GM12878 (cell line): Measurements from ENCODE around the gene RFC1. TPM values are rescaled to one million over a fixed set of nuclear protein-coding genes. Genes with fewer than 3 reads are reported as not detected.
"Not testable (repeated sequence)": the region's sequence is repeated elsewhere in the genome, so short reads cannot be mapped to it uniquely, and the experiment has no call there.

Experiments
- ATAC-seq: fragments of 200-7000 bp; cut with Tn5 transposase; 3 replicates; pipeline ENCODE4 v1.9.1; 2020; ENCODE audit warnings: mild to moderate bottlenecking, moderate library complexity
- BruUV-seq: library from RNA; stranded (reverse); fragments of 400-500 nt; replicated peaks from 2 replicates; lab custom pipeline; 2021; lab: Mats Ljungman, UMichigan
- CTCF ChIA-PET: fragments of 300-600 bp; sonication (Branson Sonifier 250); formaldehyde crosslinking; extraction: SDS; loops from one replicate; lab custom pipeline; 2021; ENCODE audit warnings: inconsistent platforms; lab: Yijun Ruan, JAX
- POLR2A ChIA-PET: fragments of 350-600 bp; formaldehyde crosslinking; extraction: SDS; loops from one replicate; lab custom pipeline; 2021; ENCODE audit warnings: inconsistent platforms; lab: Charles Lee
- RAD21 ChIA-PET: fragments of 300-600 bp; sonication (Branson Sonifier 250); formaldehyde crosslinking; loops from one replicate; lab custom pipeline; 2023; ENCODE audit warnings: antibody characterized with exemption; ENCODE audit not compliant: unreplicated experiment; lab: Charles Lee
- SMC1A ChIA-PET: fragments of 300-600 bp; sonication (Branson Sonifier 250); formaldehyde crosslinking; loops from one replicate; lab custom pipeline; 2023; ENCODE audit not compliant: unreplicated experiment, uncharacterized antibody; lab: Charles Lee
- DNase-seq: peaks from one replicate; pipeline ENCODE4 v3.0.0-alpha.2; 2011; ENCODE audit warnings: low read depth, low spot score
- FAIRE-seq: peaks from 3 replicates; lab custom pipeline; 2011; peaks lifted over from hg19 to GRCh38; lab: Jason Lieb, UNC
- H2AFZ ChIP-seq: 2 replicates; pipeline ENCODE4 v1.6.0; 2011; ENCODE audit warnings: low read depth, low read length, control low read depth; ENCODE audit not compliant: control insufficient read depth
- H3K27ac ChIP-seq: 2 replicates; pipeline ENCODE4 v1.5.1; 2011; ENCODE audit warnings: control low read depth; ENCODE audit not compliant: control insufficient read depth, insufficient read depth
- H3K27me3 ChIP-seq, 2 experiments: replicated peaks in 1 of 2; 2 replicates each; pipeline versions ENCODE4 v1.6.0 to v1.6.1; 2011; ENCODE audit warnings: low read length in 1 of 2; ENCODE audit not compliant: control insufficient read depth in 2 of 2, insufficient read depth in 2 of 2
- H3K36me3 ChIP-seq, 2 experiments: 2 replicates each; pipeline ENCODE4 v1.5.1; 2011; ENCODE audit warnings: low read length in 1 of 2; ENCODE audit not compliant: control insufficient read depth in 2 of 2, insufficient read depth in 2 of 2
- H3K4me1 ChIP-seq: 2 replicates; pipeline ENCODE4 v1.6.1; 2011; ENCODE audit warnings: mild to moderate bottlenecking, low read length, moderate library complexity, mixed read lengths; ENCODE audit not compliant: control insufficient read depth, insufficient read depth
- H3K4me2 ChIP-seq: 2 replicates; pipeline ENCODE4 v1.6.0; 2011; ENCODE audit warnings: control low read depth; ENCODE audit not compliant: control insufficient read depth, insufficient read depth
- H3K4me3 ChIP-seq: fragments of 200-600 bp; sonication (generic); 2 replicates; pipeline ENCODE4 v1.5.1; 2016
- H3K79me2 ChIP-seq: 2 replicates; pipeline ENCODE4 v1.6.0; 2011; ENCODE audit warnings: low read length; ENCODE audit not compliant: control insufficient read depth, insufficient read depth
- H3K9ac ChIP-seq: 2 replicates; pipeline ENCODE4 v1.8.0; 2011; ENCODE audit warnings: low read length, control low read depth, mixed read lengths; ENCODE audit not compliant: control insufficient read depth, insufficient read depth
- H3K9me3 ChIP-seq: replicated peaks from 3 replicates; pipeline ENCODE4 v1.5.1; 2011; ENCODE audit warnings: mild to moderate bottlenecking, low read length; ENCODE audit not compliant: control insufficient read depth, insufficient read depth
- H4K20me1 ChIP-seq: 2 replicates; pipeline ENCODE4 v1.6.0; 2011; ENCODE audit not compliant: control insufficient read depth, insufficient read depth
- CEBPB ChIP-seq, 2 experiments: fragments of 150-350 bp in 1 of 2; IDR thresholded peaks; 2 replicates each; pipeline ENCODE4 v1.6.1; 2012 to 2014; ENCODE audit warnings: low read depth in 2 of 2, low read length in 2 of 2, borderline replicate concordance in 1 of 2, inconsistent platforms in 1 of 2
- MEF2A ChIP-seq: IDR thresholded peaks from 2 replicates; pipeline ENCODE4 v1.6.1; 2011; ENCODE audit warnings: low read depth, mild to moderate bottlenecking, low read length, moderate library complexity; ENCODE audit not compliant: insufficient read depth
- NFYB ChIP-seq: IDR thresholded peaks from 2 replicates; pipeline ENCODE4 v1.6.1; 2011; ENCODE audit warnings: low read depth, mild to moderate bottlenecking, low read length, improper control_type of control experiment, moderate library complexity; ENCODE audit not compliant: insufficient read depth
- SUZ12 ChIP-seq: fragments of 200-600 bp; sonication (generic); IDR thresholded peaks from one replicate; pipeline ENCODE4 v1.6.1; 2018; ENCODE audit warnings: antibody characterized with exemption, mild to moderate bottlenecking; ENCODE audit not compliant: unreplicated experiment
- TCF12 ChIP-seq: IDR thresholded peaks from 2 replicates; pipeline ENCODE4 v1.6.1; 2011; ENCODE audit warnings: low read depth, mild to moderate bottlenecking, low read length
- WGBS: methylation state at CpG from one replicate; pipeline ENCODE4 v1.1.6; 2016; ENCODE audit warnings: low lambda C conversion rate; ENCODE audit not compliant: insufficient replicate concordance, insufficient coverage; ENCODE audit errors: missing lambda C conversion rate; 5-methylcytosine and 5-hydroxymethylcytosine counted together
- in situ Hi-C: fragments of 300-500 bp; cut with MboI; formaldehyde crosslinking; loops from 9 replicates; pipeline ENCODE4 v1.14.3; 2018; ENCODE audit warnings: mixed read lengths
- intact Hi-C: fragments of 100-400 bp; cut with micrococcal nuclease; formaldehyde crosslinking; loops from one replicate; pipeline ENCODE4 v1.14.2; 2022; ENCODE audit not compliant: unreplicated experiment
- polyA plus RNA-seq, 11 experiments: library from polyadenylated mRNA; depleted of rRNA in 4 of 11; unstranded in 6 of 11; stranded (reverse) in 5 of 11; fragments of >200 nt; fragmentation: Nextera tagmentation in 4 of 11; fragmentation: Illumina TruSeq in 1 of 11; extraction: Ambion mirVana in 4 of 11; extraction: Trizol in 1 of 11; gene quantifications; 1 replicate in 1 of 11; 2 replicates in 10 of 11; pipeline versions ENCODE4 v1.2.1 to v1.2.3, GENCODE V29; 2011 to 2016; ENCODE audit warnings: inconsistent platforms in 2 of 11, missing spikeins in 2 of 11, low read depth in 1 of 11
- total RNA-seq, 4 experiments: library from RNA; depleted of rRNA in 3 of 4; stranded (reverse); fragments of >200 nt in 3 of 4; fragmentation: Illumina TruSeq in 1 of 4; extraction: Trizol in 1 of 4; gene quantifications; 2 replicates each; pipeline versions ENCODE4 v1.2.1 to v1.2.3, GENCODE V29; 2013 to 2021
- TF ChIP-seq, protein P1 (sequence below): fragments of 450-650 bp; conservative IDR thresholded peaks from 2 replicates; pipeline ENCODE4 v1.6.1; 2017; ENCODE audit warnings: mild to moderate bottlenecking, moderate library complexity

Gene RFC1
- total and polyA plus RNA-seq, 10 of the 15 experiments (the other 5 are each of a cell fraction or from before 2014, with no cell fraction given), result 22.5 to 67.8 (median 40.3) TPM

- TF ChIP-seq NFYB, result no peak
- no peak for TF ChIP-seq CEBPB (IDR thresholded peaks at IDR 0.05; ENCODE audit: borderline replicate concordance in 1 of 2, low read depth in 2 of 2, low read length in 2 of 2)
- no peak for TF ChIP-seq MEF2A
- no peak for TF ChIP-seq SUZ12
- TF ChIP-seq, protein P1, sequence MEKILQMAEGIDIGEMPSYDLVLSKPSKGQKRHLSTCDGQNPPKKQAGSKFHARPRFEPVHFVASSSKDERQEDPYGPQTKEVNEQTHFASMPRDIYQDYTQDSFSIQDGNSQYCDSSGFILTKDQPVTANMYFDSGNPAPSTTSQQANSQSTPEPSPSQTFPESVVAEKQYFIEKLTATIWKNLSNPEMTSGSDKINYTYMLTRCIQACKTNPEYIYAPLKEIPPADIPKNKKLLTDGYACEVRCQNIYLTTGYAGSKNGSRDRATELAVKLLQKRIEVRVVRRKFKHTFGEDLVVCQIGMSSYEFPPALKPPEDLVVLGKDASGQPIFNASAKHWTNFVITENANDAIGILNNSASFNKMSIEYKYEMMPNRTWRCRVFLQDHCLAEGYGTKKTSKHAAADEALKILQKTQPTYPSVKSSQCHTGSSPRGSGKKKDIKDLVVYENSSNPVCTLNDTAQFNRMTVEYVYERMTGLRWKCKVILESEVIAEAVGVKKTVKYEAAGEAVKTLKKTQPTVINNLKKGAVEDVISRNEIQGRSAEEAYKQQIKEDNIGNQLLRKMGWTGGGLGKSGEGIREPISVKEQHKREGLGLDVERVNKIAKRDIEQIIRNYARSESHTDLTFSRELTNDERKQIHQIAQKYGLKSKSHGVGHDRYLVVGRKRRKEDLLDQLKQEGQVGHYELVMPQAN, result no peak
- no peak for TF ChIP-seq TCF12
These were observed 9.3 kb upstream of the RFC1 start (continued) for GRCh38 chr4:39375478-39375877.

GRCh38 chr4:39371209-39371608 lies 5.0 kb upstream of the RFC1 start:
- POLR2A ChIA-PET, result interaction anchor here (0.6 kb wide), 1 partner anchor 389 kb away, joined by 11 read pairs; no protein-coding TSS in a partner anchor
- H3K4me3 ChIP-seq, ATAC-seq, BruUV-seq, CTCF ChIA-PET, H3K4me1 ChIP-seq, H4K20me1 ChIP-seq, intact Hi-C loops, H3K9me3 ChIP-seq, DNase-seq, H3K4me2 ChIP-seq, FAIRE-seq, RAD21 ChIA-PET, SMC1A ChIA-PET, H3K27ac ChIP-seq, H3K79me2 ChIP-seq, H3K36me3 ChIP-seq, H3K9ac ChIP-seq, H2AFZ ChIP-seq, H3K27me3 ChIP-seq: not testable (repeated sequence)
- in situ Hi-C loops, result loop anchor here (25.0 kb wide), 1 partner anchor 1816 kb away; no protein-coding TSS in a partner anchor
- WGBS, result 41% methylated on average over 6 of the region's 6 CpGs
